SHP77 treated with DMSO at 0.1 percent for 48 hours (cell line): Measurements from ENCODE around the gene BABAM2.

Source experiments
- DNase-seq: peaks from one replicate; lab custom pipeline; 2025; lab: John Stamatoyannopoulos, UW

BABAM2 gene

GRCh38 chr2:28206762-28207161 is 316.2 kb downstream of the BABAM2 start:
- DNase-seq, result no peak

DNA sequence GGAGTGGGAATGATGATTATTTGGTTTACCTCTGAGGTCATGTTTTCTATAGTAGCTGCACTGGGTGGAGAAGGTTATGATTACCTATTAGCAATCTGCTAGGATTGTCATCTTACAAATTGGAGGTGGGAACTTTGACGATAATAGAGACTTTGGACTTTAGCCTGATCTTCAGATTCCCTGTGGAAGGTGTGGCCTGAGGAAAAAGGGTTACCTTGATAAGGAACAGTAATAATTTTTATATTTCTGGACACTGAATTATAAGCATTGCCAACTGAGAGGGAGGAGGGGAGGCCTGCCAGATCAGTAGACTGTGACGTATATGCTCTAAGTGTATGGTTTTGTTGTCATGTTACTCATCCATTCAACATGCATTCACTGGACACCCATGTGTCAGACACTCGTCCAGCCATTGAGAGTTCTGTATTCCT is 318.7 kb downstream of the BABAM2 start:
- no peak for DNase-seq

DNA sequence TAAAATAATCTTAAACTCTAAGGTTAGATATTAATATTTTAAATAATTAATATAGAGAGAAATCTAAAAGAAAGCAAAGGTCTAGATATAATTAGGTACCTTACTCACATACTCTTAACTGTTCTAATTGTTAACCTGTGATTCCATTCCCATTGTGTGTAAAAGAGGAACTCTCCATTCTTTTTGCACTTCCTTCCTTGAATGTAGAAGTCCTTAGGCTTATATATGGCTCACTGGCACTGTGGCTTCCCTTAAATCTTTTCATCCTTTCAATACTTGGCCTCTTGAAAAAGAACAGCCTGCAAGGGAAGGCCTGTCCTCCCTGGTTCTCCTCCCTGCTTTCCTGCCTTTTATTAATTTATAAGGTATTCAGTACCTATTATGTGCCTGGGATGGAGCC is 319.3 kb downstream of the BABAM2 start:
- no peak for DNase-seq

GRCh38 chr2:28210535-28210934 is 320.0 kb downstream of the BABAM2 start:
- no peak for DNase-seq

DNA sequence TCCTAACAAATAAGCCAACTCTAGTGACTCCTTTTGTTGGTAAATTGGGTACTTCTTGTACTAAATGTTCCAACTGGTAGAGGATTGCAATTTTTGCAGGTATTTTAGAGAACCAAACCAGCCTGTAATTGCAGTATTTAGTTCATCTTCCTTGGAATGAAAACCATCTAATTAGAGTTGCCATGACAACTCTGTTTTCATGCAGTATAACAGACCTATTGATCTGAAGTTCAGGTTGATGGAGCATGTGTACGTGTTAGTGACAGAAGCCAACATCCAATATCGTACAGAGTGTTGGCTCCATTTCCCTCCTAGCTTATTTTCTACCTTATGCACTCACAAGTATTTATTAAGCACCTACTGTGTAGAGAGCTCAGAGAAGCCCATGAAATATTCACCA is 325.8 kb downstream of the BABAM2 start:
- no peak for DNase-seq

GRCh38 chr2:28217042-28217740 is 326.7 kb downstream of the BABAM2 start:
- no peak for DNase-seq

- DNase-seq, result no peak
Observed at GRCh38 chr2:28219138-28219537, 328.6 kb downstream of the BABAM2 start.

DNA sequence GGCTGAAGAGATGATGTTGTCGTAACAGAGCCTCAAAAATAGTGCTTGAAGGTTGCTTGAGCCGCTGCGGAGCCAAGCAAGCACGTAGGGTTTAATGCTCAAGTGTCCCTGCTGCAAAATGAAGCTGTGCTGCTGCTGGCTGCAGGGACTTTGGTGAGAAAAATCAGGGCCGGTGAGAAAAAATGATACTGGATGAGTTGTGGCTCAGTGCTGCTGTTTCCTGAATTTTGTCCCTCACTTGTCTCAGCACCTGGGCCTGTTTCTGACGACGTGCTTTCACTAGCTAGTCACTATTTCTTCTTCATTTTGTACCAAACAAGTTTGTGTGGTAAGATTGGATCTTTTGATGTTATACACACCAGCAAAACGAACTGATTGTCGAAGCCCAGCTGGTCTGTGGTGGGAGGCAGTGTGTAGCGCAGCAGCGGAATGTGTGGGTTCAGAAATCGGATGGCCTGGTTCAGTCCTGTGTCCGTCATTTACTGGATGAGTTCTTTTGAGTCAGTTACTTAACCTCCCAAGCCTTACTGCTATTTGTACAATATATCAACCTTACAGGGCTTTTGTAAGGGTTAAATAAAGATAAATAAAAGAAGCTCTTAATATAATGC is 329.3 kb downstream of the BABAM2 start:
- DNase-seq, result no peak

DNA sequence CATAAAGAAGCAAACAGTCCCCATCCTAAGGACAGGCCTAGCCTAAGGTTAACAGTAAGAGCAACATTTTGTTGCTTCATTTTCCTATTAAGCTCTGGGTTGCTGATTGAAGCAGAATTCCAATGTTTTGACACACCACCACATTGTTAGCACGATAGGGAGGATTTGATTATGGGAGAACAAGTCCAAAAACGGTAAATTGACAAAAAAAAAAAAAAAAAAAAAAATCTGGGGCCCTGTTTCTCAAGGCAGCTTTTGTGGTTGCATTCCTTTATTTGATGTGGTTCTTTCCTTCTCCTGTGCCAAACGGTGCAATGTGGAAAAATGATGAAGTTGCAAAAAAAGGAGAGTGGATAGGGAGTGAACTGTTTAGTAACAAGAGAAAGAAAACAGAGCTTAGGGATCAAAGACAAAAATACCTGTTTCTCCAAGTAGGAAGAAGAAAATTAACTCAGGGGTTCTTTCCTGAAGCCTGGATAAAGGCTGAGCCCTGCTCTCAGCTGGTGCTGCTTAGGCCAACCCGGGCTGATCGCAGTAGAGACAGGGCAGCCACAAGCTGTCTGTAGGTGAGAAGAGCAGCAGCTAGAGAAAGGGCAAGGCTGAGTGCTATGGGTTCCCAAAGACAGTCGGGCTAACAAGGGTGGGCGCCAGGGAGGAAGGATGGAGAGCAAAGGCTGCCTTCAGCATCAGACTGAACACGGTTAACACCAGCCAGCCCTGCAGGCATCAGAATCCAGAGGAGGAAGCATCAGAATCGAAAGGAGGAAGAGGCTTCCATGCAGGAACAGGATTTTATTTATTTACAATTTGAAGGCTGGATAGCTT is 334.3 kb downstream of the BABAM2 start:
- DNase-seq, result no peak

- DNase-seq, result no peak
Observed at GRCh38 chr2:28225473-28226080, 335.0 kb downstream of the BABAM2 start.

- DNase-seq, result no peak
Observed at GRCh38 chr2:28226558-28226957, 336.0 kb downstream of the BABAM2 start.

DNA sequence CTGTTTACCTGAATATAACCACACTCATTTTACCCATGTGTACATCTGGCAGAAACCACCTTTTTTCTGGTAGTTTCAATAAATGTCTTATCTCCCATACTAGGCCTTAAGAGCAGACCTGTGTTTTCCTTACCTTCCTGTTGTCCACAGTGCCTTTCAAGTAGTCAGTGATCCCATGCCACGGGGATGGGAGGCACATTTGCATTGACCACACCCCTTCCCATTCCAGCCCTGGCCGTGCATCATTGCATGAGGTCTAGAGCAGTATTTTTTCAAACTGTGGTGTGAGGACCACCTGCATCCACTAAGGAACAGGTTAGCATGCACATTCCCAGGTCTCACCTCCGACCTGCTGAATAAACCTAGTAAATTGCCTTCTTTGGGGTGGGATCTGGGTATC is 337.0 kb downstream of the BABAM2 start:
- no peak for DNase-seq

GRCh38 chr2:28228434-28228995 is 338.0 kb downstream of the BABAM2 start:
- DNase-seq, result no peak

DNA sequence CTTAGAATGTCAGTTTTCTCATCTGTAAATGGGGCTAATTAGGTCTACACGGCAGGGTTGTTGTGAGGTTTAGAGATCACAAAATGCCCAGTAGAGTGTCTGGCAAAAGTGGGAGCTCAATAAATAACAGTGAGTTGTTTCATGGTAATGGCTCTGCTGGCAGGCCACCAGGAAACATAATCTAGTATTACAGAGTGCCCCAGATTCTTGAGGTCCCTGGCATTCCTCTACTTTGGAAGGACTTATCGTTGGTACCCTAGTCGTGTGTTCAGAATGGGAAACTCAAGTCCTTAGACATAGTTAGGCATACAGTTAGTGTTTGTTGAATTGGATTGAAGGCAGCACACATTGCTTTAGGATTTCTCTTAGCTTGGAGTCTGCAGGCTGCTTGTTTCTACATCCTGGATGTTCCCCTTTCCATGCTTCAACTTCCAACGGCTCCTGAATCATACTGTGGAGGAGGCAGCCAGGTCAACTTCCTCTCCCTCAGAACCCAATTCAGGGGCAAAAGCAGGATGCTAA is 340.6 kb downstream of the BABAM2 start:
- DNase-seq, result no peak

DNA sequence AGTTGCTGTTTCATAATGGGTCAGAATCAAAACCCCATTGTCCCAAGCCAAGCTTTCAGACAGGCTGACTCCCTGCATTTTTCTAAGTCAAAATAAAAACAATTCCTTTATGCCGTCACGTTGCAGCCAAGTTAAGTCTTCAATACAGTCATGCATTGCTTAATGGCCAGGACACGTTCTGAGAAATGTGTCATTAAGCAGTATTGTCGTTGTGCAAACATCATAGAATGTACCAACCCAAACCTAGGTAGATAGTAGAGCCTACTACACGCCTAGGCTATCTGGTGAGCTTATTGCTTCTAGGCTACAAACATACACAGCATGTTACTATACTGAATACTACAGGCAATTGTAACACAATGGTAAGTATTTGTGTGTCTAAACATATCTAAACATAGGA is 341.8 kb downstream of the BABAM2 start:
- no peak for DNase-seq

GRCh38 chr2:28233164-28233676 is 342.7 kb downstream of the BABAM2 start:
- no peak for DNase-seq

DNA sequence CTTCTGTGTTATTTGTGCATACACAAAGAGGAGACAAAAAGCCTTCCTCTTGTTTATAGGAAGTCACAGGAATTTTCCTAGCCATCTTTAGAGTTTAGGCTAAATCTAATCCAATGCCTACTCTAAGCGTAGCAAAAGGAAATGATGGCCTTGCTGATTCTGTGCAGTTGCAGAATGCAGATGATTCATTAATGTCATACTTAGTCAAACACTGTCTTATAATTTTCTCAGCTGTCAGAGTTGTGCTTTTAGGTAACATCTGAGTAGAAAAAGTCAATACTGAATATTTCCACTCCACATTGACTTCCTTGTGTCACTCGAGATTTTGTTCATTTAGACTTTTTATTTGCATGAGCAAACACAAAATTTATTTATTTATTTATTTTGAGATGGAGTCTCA is 344.3 kb downstream of the BABAM2 start:
- DNase-seq, result no peak

- DNase-seq, result no peak
Observed at GRCh38 chr2:28239207-28239606, 348.7 kb downstream of the BABAM2 start.

- no peak for DNase-seq
Observed at GRCh38 chr2:28240937-28241336, 350.4 kb downstream of the BABAM2 start.

DNA sequence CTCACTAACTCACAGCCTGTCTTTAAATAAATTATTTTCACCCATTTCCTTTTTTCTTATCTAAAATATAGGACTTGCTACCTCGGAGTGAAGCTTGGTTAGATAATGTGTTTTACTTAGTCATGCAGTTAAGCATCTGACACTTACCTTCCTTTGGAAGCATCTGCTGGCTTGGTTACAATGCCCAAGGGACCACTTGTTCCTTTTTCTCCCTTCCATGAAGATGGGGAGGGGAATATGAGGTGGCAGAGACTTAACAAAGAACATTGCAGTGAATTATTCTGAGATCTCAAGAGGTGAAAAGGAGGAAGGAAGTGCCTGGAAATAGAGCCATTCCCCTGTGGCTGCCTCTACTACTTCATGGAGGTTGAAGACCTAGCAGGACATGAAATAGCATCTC is 356.8 kb downstream of the BABAM2 start:
- DNase-seq, result no peak

DNA sequence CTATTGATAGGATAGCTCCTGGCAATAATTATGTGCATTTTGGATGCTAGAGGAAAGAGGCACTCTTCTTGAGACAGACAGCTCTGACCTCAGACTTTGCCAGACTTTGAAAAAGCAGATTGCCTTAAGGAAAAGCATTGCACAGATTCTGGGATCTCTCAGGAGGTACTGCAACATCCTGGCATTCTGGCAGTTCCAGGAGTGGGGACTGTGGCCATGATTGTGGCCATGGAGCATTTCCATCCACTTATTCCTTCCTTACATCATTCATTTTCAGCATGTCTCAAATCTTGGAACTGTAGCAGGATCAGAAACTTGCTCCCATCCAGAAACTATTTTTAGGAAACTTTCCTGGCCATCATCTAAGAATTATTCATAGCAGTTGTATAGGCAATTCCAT is 357.2 kb downstream of the BABAM2 start:
- DNase-seq, result no peak

GRCh38 chr2:28248511-28248910 is 358.0 kb downstream of the BABAM2 start:
- DNase-seq, result no peak
